CMK (cell line): ENCODE data around the gene NACA2.
"Not testable (repeated sequence)": the region's sequence is repeated elsewhere in the genome, so short reads cannot be mapped to it uniquely, and the experiment has no call there.

Source experiments
- DNase-seq: peaks from one replicate; pipeline ENCODE4 v3.0.0-alpha.2; 2010; ENCODE audit warnings: low read depth

NACA2 gene

DNA sequence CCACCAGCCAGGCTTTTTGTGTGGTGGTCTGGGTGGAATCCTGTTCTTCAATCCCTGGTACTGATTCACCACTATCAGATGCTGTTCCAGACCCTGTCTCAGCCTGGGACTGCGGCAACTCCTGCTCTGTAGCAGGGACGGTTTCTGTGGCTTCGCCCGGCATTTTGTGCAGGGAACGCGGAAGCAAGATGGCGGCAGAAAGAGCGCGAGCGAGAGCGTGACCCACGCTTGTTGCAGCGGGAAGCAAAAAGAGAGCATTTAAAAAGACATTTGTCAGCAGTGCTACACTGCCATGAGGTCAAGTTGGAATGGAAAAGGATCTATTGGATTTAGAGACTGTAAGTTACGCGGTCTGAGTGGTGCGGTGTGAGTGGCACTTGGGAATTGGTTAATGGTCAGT lies at the start of gene NACA2:
NACA2 (minus strand) TSS at position 202 of the 400 bp plus-strand sequence; CDS start at position 163, 39 bp downstream.
- DNase-seq, result no peak

DNA sequence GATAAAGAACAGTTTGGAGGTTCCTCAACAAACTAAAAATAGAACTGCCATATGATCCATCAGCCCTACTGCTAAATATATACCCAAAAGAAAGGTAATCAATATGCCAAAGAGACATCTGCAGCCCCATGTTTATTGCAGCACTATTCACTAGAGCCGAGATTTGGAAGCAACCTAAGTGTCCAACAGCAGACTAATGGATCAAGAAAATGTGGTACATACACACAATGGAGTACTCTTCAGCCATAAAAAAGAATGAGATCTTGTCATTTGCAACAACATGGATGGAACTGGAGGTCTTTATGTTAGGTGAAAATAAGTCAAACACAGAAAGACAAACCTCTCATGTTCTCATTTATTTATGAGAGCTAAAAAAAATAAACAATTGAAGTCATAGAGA lies 48.8 kb upstream of the NACA2 start:
- DNase-seq, result no peak

DNA sequence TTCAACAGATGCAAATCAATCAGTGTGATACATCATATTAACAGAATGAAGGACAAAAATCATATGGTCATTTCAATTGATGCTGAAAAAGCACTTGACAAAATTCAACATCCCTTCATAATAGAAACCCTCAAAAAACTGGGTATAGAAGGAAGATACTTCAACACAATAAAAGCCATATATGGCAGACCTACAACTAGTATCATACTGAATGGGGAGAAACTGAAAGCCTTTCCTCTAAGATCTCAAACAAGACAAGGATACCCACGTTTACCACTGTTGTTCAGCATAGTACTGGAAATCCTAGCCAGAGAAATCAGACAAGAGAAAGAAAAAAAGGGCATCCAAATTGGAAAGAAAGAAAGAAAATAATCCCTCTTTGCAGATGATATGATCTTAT lies 47.1 kb upstream of the NACA2 start:
- no peak for DNase-seq

DNA sequence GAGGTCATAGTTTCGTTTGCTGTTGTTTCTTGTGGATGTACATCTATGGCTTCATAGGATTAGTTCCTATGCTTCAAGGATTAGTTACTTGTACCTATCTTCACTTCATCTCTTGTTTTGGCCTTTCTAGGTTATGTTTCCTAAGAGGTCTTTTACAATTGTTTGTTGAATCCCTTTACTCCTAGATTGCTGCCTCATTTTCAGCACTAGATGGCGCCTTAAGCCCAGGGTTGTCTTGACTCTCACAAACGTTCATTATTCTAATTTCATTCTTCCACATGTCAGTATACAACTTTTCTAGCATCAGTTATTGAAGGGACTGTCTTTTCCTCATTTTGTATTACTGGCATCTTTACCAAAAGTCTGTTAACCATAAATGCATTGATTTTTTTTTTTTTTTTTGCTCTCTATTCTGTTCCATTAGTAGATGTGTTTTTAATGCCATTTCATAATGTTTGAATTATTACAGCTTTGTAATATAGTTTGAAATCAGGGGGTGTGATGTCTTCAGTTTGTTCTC lies 45.0 kb upstream of the NACA2 start:
- peak; percentile 2 for DNase-seq

DNA sequence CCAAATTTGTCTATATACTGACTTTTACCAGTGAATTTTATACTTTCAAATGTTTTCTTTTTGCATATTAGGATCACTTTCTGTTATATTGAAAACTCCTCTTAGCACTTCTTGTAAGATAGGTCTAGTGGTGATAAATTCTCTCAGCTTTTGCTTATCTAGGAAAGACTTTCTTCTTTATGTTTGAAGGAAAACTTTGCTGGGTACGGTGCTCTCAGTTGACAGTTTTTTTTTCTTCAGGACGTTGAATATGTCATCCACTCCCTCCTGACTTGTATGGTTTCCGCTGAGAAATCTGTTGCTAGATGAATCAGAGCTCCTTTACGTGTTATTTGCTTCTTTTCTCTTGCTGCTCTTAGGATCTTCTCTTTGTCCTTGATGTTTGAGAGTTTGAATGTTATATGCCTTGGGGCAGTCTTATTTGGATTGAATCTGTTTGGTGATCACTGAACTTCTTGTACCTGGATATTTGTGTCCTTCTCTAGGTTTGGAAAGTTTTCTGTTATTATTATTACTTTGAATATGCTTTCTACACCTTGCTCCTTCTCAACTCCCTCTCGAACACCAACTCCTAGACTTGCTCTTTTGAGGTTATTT lies 44.0 kb upstream of the NACA2 start:
- DNase-seq, result no peak

DNA sequence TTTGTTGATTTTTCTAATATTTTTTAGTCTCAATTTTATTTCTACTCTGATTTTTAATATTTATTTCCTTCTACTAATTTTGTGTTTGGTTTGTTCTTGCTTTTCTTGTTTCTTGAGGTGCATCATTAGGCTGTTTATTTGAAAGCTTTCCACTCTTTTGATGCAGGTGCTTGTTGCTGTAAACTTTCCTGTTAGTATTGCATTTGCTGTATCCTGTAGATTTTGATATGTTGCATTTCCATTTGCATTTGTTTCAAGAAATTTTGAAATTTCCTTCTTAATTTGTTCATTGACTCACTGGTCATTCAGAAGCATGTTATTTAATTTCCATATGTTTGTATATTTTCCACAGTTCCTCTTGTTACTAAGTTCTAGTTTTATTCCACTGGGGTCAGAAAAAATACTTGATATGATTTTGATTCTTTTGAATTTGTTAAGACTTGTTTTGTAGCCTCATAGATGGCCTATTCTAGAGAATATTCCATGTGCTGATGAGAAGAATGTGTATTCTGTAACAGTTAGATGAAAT lies 43.1 kb upstream of the NACA2 start:
- no peak for DNase-seq

DNA sequence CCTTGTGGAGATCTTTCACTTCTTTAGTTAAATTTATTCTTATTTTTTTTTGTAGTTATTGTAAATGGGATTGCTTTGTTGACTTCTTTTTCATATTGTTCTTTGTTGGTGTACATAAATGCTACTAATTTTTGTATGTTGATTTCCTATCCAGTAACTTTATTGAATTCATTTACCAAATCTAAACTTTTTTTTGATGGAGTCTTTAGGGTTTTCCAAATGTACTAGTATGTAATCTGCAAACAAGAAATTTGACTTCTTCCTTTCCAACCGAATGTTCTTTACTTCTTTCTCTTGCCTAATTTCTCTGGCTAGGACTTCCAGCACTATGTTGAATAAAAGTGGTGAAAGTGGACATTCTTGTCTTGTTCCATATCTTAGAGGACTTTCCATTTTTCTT lies 41.8 kb upstream of the NACA2 start:
- no peak for DNase-seq

DNA sequence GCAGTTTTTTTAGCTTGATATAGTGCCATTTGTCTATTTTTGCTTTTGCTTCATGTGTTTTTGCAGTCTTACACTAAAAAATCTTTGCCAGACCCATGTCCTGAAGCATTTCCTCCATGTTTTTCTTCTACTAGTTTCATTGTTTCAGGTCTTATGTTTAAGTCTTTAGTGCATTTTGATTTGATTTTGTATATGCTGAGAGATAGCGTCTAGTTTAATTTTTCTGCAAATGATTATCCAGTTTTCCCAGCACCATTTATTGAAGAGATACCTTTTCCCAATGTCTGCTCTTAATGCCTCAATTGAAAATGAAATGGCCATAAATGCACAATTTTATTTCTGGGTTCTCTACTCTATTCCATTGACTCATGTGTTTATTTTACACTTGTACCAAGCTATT lies 40.8 kb upstream of the NACA2 start:
- DNase-seq, result no peak

DNA sequence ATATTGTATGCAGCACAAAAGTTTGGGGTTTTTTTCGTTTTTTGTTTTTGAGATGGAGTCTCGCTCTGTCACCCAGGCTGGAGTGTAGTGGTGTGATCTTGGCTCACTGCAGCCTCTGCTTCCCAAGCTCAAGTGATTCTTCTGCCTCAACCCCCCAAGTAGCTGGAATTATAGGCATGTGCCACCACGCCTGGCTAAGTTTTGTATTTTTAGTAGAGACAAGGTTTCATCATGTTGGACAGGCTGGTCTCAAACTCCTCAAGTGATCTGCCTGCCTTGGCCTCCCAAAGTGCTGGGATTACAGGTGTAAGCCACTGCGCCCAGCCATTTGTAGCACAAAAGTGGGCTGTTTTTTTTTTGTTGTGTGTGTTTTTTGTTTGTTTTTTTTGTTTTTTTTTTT lies 37.1 kb upstream of the NACA2 start:
- DNase-seq, result not testable (repeated sequence)

DNA sequence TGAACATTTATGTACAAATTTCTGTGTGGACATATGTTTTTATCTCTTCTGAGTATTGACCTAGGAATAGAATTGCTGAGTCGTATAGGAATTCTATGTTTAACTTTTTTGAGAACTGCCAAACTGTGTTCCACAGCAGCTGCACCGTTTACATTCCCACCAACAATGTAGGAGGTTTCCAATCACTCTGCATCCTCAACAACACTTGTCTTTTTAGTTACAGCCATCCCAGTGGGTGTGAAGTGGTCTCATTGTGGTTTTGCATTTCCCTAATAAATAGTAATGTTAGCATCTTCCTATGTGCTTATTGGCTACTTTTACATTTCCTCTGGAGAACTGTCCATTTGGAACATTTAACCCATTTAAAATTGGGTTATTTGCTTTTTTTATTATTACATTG lies 36.6 kb upstream of the NACA2 start:
- DNase-seq, result no peak

DNA sequence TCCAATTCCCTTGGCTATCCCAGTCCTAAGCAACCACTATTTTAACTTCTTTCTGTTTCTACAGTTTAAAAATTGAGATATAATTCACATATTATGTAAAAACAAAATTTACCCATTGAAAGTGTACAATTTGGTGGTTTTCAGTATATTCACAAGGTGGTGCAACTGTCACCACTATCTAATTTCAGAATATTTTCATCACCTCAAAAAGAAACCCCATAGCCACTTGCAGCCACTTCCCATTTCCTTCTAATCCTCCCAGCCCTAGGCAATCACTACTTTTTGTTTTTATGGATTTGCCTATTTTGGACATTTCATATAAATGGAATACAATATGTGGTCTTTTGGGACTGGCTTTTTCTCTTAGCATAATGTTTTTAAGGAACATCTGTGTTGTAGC lies 36.1 kb upstream of the NACA2 start:
- no peak for DNase-seq

DNA sequence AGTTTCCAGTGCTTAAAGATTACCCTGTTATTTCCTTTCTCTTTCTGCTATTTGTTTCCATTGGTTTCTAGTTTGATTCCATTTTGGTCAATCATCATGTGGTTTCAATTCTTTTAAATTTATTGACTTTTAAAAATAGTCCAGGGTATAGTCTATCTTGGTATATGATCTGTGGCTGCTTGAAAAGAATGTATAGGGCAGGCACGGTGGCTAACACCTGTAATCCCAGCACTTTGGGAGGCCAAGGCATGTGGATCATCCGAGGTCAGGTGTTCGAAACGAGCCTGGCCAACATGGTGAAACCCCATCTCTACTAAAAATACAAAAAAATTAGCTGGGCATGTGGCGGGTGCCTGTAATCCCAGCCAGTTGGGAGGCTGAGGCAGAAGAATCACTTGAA lies 34.5 kb upstream of the NACA2 start:
- DNase-seq, result no peak

DNA sequence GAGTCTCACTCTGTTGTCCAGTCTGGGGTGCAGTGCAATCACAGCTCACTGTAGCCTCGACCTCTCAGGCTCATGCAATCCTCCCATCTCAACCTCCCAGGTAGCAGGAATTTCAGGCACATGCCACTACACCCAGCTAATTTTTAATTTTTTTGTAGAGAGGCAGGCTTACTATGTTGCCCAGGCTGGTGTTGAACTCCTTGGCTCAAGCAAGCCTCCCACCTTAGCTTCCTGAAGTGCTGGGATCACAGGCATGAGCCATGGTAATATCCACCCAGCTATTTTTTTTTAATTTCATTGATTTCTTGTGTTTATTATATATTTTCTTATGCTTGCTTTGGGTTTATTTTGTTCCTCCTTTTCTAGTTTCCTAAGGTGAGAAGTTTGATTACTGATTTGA lies 33.9 kb upstream of the NACA2 start:
- DNase-seq, result no peak

DNA sequence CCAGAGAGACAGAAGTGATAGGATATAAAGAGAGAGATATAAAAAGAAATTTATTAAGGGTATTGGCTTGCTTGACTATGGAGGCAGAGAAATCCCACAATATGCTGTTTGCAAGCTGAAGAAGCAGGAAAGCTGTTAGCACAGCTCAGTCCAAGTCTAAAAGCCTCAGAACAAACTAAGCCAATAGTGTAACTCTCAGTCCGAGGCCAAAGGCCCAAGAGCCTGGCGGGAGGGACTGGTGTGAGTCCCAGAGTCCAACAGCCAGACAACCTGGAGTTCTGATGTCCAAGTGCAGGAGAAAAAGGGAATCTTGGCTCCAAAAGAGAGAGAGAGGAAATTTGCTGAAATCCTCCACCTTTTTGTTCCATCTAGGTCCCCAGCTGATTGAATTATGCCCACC lies 30.3 kb upstream of the NACA2 start:
- no peak for DNase-seq

DNA sequence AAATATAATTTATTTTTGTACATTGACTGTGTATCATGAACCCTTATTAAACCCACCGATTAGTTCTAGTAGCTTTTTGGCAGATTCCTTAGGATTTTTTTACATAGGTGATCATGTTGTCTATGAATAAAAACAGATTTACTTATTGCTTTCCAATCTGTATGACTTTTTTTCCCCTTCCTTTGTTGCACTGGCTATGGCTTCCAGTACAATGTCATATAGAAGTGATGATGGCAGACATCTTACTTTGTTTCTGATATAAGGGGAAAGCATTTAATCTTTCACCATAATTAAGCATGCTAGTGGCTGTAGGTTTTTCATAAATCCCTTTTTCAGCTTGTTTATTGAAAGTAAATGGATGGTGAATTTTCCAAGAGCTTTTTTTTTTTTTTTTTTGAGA lies 28.9 kb upstream of the NACA2 start:
- DNase-seq, result no peak

DNA sequence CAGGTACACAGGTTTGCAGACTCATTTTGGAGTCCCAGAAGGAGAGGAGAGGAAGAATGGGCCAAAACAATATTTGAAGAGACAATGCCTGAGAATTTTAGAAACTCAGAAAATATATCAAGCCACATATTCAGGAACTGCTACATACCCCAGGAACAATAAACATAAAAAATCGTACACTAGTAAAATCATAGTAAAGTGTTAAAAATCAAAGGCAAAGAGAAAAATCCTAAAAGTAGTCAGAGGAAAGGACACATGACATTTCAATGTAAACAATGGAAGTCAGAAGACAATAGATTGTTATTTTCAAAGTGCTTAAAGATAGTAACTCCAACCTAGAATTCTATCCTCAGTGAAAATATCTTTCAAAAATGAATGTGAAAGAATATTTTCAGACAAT lies 28.5 kb upstream of the NACA2 start:
- no peak for DNase-seq

DNA sequence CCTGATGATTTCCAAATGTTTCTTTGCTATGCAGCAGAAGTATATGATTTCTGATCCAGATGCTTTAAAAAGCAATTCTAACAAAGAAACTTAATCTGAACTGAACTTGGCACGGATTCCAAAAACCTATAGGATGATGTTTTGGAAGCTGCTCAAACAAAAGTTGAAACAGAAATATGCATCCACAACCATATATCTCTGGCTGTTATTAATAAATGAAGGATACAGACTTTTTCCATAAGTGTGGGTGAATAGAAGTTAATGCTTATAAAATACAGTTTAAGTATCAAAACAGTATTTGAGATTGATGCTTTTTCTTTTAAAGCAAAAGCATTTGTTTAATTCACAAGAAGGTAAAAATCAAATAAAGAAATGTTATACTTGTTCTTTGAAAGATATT lies 27.9 kb upstream of the NACA2 start:
- DNase-seq, result no peak

DNA sequence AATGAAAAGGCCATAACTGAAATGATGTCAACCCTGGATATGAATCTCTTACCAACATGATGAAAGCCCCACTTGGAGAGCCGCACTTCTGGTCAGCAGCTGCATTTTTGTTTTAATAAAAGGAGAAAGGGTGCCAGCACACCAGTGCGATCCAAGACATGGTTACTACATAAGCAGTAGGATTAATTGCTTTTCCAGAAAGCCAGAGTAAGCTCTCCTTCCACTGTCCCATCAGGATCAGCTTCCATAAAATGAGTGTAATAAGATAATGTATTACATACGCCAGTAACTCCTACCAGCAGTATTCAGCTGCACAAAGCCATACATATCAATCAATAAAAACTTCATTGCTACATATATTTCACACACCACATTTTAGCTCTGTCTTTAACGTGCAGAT lies 26.3 kb upstream of the NACA2 start:
- no peak for DNase-seq

DNA sequence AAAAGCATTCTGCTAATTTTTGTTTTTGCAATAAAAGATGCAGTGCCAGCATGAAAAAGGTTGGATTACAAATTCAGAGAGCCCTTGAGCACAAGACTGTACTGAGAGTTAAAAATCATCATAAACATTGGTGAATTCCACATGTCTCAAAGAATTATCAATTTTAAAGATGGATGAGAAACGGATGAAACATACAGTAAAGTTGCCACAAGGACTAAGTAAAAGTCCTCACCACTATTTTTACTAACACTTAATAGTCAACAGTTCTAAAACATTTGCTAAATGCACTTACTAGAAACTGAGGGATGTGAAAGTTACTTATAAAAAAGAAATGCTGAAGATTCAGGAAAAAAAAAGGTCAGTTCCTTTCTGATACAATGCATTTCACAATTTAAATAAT lies 25.8 kb upstream of the NACA2 start:
- DNase-seq, result no peak

DNA sequence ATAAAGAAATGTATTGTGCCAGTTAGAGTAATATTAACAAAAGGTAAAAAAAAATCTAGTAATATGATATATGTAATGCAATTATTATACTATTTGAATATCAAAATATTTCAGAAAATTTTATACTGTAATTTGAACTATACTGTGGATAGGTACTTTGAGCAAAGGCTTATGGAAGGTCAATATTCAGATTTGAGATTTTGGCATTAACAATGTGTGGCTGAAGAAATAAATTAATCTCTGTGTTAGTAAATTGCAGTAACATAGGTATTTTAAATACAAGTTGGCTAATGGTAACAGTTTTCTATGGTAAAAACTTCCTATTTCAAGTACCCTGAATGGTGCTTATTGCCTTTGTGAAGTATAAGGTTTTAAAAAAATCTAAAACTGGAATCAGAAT lies 23.2 kb upstream of the NACA2 start:
- DNase-seq, result no peak

DNA sequence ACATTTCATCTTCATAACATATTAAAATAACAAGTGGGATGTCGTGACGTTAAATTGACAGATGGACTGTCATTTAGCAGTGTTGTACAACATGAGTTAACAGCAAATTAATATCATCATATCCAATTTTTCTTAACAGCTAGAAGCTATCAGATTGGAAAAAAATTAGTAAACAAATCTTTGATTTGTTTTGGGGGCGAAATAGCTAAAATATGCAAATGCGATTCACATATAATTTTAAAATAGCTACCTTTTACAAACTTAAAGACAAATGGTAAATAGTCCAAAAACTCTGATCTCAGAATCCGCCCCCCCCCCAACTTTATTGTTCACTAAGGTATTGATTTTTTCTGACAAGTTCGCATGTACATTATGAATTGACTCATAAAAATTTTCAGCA lies 20.3 kb upstream of the NACA2 start:
- no peak for DNase-seq

DNA sequence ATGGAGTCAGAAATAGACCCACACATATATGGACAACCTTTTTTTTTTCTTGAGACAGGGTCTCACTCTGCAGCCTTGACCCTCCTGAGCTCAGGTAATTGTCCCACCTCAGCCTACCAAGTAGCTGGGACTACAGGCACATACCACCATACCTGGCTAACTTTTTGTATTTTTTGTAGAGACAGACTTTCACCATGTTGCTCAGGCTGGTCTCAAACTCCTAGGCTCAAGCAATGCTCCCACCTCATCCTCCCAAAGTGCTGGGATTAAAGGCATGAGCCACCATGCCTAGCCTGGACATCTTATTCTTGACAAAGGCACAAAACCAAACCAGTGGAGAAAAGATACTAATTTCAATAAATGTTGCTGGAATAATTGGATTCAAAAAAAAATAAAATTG lies 14.7 kb upstream of the NACA2 start:
- no peak for DNase-seq

DNA sequence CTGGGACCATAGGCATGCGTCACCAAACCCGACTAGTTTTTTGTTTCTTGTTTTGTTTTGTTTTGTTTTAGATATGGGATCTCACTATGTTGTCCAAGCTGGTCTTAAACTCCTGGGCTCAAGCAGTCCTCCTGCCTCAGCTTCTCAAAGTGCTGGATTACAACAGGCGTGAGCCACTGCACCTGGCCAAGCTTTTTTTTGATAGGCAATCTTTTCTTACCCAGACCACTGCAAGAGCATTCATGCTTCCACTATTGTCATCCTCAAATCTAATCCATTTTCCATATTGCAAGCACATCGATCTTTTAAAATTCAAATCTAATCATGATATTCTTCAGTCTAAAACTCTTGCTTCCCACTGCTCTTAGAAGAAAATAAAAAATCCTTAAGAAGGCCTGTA lies 10.3 kb upstream of the NACA2 start:
- DNase-seq, result no peak

DNA sequence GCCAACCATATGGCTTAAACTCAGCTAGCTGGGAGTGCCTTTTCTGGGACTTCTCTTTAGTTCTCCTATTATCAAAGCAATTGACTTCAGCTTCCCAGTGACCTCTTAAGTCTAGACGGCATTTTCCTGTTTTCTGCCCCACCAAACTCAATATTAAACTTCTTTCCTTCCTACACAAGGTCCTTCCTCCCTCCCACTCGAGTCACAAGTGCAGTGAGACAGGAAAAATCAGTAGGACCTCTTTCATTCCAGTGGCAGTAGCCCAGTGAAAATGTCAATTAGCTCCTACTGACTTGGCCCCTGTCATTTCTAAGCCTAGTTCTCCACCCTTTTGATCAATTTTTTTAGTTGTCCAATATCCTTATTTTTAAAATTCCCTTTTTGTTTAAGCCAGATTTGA lies 9.6 kb upstream of the NACA2 start:
- no peak for DNase-seq

DNA sequence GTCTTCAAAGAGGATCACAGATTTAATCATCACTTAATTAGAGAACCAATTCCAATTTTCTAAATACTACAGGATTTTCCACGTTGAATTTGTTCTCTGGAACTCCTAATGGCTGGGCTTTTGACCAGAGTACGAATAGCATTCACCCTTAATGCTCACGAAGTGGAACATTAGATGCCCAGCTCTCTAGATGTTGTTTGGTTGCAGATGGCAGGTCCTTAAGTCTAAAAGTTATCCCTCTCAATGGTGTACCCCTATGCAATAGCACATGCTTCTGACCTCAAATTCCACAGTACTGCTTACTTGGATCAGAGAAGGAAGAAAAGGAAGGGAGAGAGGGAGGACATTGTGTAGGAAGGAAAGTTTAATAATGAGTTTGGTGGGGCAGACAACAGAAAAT lies 8.6 kb upstream of the NACA2 start:
- DNase-seq, result no peak
